ENCODE data around the gene EME1. TPM values are rescaled to one million over a fixed set of nuclear protein-coding genes. Genes with fewer than 3 reads are reported as not detected.

Gene EME1
- polyA plus RNA-seq, 1 experiment = 5.9 TPM

GRCh38 chr17:50371526-50371925, 1.5 kb upstream of the EME1 start:
- POLR2A ChIA-PET = no interaction called here
- DNase-seq (ENCODE audit: low read depth) = no peak
- peaks cover 21% of the 10 kb centered on the region for H3K36me3 ChIP-seq (ENCODE audit: control insufficient read depth, insufficient read depth, low read length)
- H3K27me3 ChIP-seq (ENCODE audit: control insufficient read depth, insufficient read depth, low read length) = no peaks in the 10 kb centered on the region
- no peak for TF ChIP-seq CTCF (IDR thresholded peaks at IDR 0.05; ENCODE audit: insufficient read depth, low read depth, low read length)
- no peak overlapping the region for H3K4me3 ChIP-seq (ENCODE audit: low read depth, low read length)
- CTCF ChIA-PET = interaction anchor here (0.8 to 2.1 kb wide), 3 partner anchors 9 to 19 kb away, joined by 3 to 13 read pairs (median 3); no protein-coding TSS in a partner anchor

GRCh38 chr17:50372222-50372757, 739 bp upstream of the EME1 start:
- no peak for DNase-seq (ENCODE audit: low read depth)
- Histone ChIP-seq H3K4me3 (ENCODE audit: low read depth, low read length) (peak overlapping the region; percentile 54), H3K36me3 (ENCODE audit: control insufficient read depth, insufficient read depth, low read length) (peaks cover 18% of the 10 kb centered on the region), H3K27me3 (ENCODE audit: control insufficient read depth, insufficient read depth, low read length) (no peaks in the 10 kb centered on the region)
- CTCF ChIA-PET = interaction anchor here (0.8 to 2.1 kb wide), 3 partner anchors 10 to 18 kb away, joined by 3 to 13 read pairs (median 3); no protein-coding TSS in a partner anchor
- TF ChIP-seq CTCF (IDR thresholded peaks at IDR 0.05; ENCODE audit: insufficient read depth, low read depth, low read length) = no peak
- POLR2A ChIA-PET = no interaction called here

- POLR2A ChIA-PET = no interaction called here
- DNase-seq (ENCODE audit: low read depth) = no peak
- CTCF ChIA-PET = interaction anchor here (1.0 kb wide), 1 partner anchor 24 kb away, joined by 4 read pairs; the partner anchor contains the start of gene LRRC59
- Histone ChIP-seq H3K4me3 (ENCODE audit: low read depth, low read length) (no peak overlapping the region), H3K27me3 (ENCODE audit: control insufficient read depth, insufficient read depth, low read length) (no peaks in the 10 kb centered on the region), H3K36me3 (ENCODE audit: control insufficient read depth, insufficient read depth, low read length) (peaks cover 7% of the 10 kb centered on the region)
- TF ChIP-seq CTCF (IDR thresholded peaks at IDR 0.05; ENCODE audit: insufficient read depth, low read depth, low read length) = no peak
These were observed 676 bp downstream of the EME1 start for GRCh38 chr17:50373705-50374104.

GRCh38 chr17:50375858-50376538, 3.0 kb downstream of the EME1 start:
- no peak for TF ChIP-seq CTCF (IDR thresholded peaks at IDR 0.05; ENCODE audit: insufficient read depth, low read depth, low read length)
- Histone ChIP-seq H3K27me3 (ENCODE audit: control insufficient read depth, insufficient read depth, low read length) (no peaks in the 10 kb centered on the region), H3K36me3 (ENCODE audit: control insufficient read depth, insufficient read depth, low read length) (peaks cover 4% of the 10 kb centered on the region), H3K4me3 (ENCODE audit: low read depth, low read length) (no peak overlapping the region)
- ChIA-PET POLR2A (no interaction called here), CTCF (interaction anchor here (0.6 to 1.7 kb wide), 3 partner anchors 21 to 103 kb away, joined by 3 to 6 read pairs (median 3); partner anchors contain the start of gene LRRC59)
- DNase-seq (ENCODE audit: low read depth) = no peak

GRCh38 chr17:50379351-50380132, 6.5 kb downstream of the EME1 start:
- Histone ChIP-seq H3K4me3 (ENCODE audit: low read depth, low read length) (no peak overlapping the region), H3K27me3 (ENCODE audit: control insufficient read depth, insufficient read depth, low read length) (no peaks in the 10 kb centered on the region), H3K36me3 (ENCODE audit: control insufficient read depth, insufficient read depth, low read length) (peaks cover 16% of the 10 kb centered on the region)
- ChIA-PET CTCF (interaction anchor here (1.5 to 1.9 kb wide), 2 partner anchors 14 to 17 kb away, joined by 5 to 6 read pairs; partner anchors contain the start of gene LRRC59), POLR2A (no interaction called here)
- DNase-seq (ENCODE audit: low read depth) = no peak
- no peak for TF ChIP-seq CTCF (IDR thresholded peaks at IDR 0.05; ENCODE audit: insufficient read depth, low read depth, low read length)

Data from BJ (cell line).